GM19240 (cell line): ENCODE data around the gene ALAD.
"Not testable (repeated sequence)": the region's sequence is repeated elsewhere in the genome, so short reads cannot be mapped to it uniquely, and the experiment has no call there.

ENCODE experiments used
- DNase-seq: peaks from one replicate; pipeline ENCODE4 v3.0.0; 2011; ENCODE audit warnings: low spot score; ENCODE audit not compliant: insufficient read length

ALAD gene

DNA sequence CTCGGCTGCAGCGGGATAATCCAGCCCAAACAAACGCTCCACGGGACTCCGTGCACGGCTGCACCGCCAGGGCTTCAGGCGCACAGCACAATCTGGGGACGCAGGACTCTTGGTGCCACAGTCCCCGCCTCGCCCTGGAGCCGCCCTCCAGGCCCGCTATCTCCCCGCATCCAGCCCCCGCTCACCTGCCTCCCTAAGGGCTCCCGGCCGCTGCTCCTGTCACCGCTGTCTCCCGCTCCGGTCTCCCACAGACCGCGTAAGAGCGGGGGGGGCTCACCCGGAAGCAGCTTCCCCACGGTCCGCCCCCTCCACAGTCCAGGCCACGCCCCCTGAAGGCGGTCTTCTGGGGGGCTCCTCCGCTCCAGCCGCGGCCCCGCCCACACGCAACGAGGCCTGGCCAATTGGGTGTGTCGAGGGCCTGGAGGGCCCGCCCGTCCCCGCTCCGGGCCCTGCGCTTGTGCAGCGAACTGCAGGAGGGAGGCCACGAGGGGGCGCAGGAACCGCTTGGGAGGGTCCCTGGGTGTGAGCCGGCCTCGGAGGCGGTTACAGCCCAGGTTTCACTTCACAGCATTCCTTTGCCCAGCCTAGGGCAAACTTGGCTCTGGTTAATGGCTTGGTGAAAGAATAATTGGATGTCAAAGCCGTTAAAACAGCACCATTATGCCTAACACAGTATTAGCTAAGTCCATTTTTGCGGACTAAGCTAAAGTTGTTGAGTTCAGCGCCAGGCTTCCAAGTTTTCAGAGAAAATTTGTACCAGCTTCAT is at the start of gene ALAD:
TSS of gene ALAD (minus strand) at position 258 of the 766 bp plus-strand sequence. CDS start 7,725 bp downstream, outside the sequence.
- peak; percentile 94 for DNase-seq

- DNase-seq = no peak
Measured at GRCh38 chr9:113449376-113449775, 48.3 kb upstream of the ALAD start.

DNA sequence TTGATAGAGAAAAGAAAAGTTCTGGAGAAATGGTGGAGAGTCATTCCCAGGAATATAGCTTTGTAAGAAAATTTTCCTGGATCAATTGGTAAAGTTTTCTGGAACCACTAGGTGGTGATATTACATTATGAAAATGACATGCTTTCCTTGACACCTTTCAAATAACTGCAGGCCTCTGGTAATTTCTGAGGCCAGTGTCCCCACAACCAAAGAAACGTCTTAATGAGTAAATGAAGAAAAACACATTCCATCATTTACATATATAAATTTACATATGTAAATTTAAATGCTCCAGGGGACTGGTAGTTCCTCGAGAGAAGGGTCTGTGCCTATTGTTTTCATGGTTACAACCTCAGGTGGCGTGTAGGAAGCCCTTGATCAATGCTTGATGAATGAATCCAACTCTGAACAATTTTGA is 45.2 kb upstream of the ALAD start:
- peak; percentile 45 for DNase-seq

DNA sequence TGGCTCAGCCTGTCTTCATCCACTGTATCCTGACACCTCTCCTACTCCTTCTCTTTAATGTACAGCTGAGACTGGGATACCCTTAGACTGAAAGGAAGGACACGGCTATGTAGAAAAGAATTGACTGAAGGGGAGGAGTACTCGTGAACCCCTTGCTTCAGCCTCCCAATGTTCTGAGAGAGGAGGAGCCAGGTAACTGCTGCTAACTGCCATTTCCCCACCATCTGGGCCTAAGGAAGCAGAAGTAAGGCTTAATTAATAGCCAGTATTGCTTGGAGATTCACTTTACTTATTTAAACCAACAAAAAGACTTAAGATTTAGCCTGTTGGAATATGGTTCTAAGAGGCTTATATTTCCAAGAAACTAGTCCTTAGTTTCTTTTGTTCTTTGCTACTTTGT is 43.7 kb upstream of the ALAD start:
- no peak for DNase-seq

- DNase-seq = not testable (repeated sequence)
Measured at GRCh38 chr9:113437716-113438115, 36.6 kb upstream of the ALAD start.

- DNase-seq = no peak
Measured at GRCh38 chr9:113436728-113437515, 35.8 kb upstream of the ALAD start.

GRCh38 chr9:113431191-113431590 is 30.1 kb upstream of the ALAD start:
- no peak for DNase-seq

GRCh38 chr9:113428062-113428615 is 27.1 kb upstream of the ALAD start:
- DNase-seq = no peak

DNA sequence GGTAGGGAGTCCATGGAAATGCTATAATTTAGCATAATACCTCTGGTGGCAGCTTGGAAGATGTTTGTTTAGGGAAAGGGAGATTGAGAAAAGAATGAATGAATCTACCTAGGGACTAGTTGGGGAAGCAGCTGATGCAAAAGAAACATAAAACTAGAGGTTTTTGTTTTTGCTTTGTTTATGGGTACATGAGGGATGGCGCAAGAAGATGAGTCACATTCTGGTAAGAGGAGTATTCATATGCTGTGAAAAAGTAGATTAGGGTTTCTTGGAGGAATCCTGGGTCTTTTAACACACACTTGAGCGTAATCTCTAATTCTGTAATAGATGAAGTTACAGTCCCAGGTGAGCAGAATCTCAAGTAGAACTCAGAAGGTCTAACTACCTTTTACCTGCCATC is 26.5 kb upstream of the ALAD start:
- no peak for DNase-seq

GRCh38 chr9:113426701-113427100 is 25.6 kb upstream of the ALAD start:
- no peak for DNase-seq

DNA sequence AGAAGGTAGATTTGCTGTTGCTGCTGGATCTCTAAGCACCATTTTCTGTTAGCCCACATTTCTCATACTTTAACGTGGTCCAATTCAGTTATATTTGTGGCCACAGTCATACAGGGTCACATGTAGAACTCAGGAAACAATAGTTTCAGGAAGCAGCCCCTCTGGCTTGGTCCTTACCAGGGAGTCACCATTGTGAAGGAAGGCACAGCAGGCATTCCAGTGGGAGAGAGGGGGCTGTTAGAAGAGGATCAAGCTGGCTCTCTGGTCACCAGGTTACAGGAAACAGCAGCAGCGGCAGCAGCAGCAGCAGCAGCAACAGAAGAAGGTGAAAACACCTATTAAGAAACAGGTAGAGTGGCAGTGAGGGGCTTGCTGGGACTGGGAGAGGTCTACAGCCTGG is 24.0 kb upstream of the ALAD start:
- no peak for DNase-seq

DNA sequence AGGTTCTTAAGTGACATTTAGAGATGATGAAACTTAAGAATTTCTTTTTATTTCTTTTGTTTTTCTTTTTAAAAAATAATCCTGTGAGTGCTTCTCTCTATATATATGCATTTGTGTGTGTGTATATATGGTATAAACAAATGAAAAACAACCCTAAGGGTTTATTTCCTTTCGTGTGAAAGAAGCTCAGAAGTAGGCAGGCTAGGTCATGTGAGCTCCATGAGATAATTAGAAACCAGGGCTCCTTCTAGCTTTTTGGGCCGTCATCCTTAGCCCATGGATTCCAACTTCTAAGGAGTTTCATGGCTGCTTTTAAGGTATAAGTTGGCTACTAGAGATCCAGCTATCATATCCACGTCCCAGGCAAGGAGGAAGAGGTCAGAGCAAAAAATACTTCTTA is 20.6 kb upstream of the ALAD start:
- DNase-seq = no peak

DNA sequence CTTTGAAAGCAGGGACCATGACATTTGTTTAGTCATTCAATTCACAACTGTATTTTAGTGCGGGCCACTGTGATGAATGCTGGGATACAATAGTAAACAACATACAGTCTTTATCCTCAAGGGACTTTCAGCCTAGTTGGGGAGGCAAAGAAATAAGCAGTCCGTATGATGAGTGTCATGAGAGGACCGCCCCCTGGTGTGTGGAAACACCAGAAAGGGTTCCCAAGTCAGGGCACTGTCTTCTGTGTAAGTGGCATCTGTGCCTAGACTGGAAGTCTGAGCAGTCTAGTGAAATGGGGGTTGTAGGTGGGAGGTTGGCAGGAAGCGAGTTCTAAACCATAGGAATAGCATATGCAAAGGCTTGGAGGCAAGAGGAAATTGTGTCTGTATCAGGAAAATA is 16.3 kb upstream of the ALAD start:
- no peak for DNase-seq

- peak; percentile 45 for DNase-seq
Measured at GRCh38 chr9:113416149-113416721, 15.2 kb upstream of the ALAD start.

DNA sequence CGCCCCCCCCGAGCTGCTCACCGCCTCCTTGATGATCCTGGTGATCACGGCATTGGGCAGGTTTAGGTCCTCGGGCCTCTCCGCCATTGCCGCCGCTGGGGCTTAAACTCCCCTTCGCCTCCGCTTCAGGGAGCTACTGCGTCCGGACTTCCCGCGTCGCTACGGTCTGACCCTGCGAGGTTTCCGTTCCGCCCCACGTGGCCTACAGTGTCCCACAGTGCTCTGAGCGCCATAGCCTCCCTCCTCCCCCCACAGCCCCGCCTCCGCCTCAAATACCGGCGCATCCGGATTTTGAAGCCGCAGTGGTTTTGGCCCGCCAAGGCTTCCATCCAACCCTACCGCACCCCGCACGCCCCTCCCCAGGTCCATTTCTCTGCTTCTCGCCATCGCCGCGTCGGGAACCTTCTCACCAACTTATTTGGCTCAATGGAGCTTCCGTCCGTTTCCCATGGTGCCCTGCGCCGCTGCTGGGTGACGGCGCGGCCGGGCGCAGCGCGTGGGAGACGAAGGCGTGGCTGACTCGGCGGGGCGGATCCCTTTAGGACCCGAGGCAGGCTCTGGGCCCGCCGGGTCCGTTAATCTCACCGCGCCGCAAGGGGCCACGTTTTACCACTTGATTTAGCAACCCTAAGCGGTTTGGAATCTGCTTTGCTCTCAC is 9.3 kb upstream of the ALAD start, which contains the start of the genes C9orf43 and POLE3:
TSS of gene C9orf43 (plus strand) at position 541 of the 658 bp plus-strand sequence. CDS start 2,747 bp downstream, outside the sequence.
TSS of gene POLE3 (minus strand) at position 469 of the 658 bp plus-strand sequence. CDS start at position 87, 382 bp downstream.
- DNase-seq = peak; percentile 51

DNA sequence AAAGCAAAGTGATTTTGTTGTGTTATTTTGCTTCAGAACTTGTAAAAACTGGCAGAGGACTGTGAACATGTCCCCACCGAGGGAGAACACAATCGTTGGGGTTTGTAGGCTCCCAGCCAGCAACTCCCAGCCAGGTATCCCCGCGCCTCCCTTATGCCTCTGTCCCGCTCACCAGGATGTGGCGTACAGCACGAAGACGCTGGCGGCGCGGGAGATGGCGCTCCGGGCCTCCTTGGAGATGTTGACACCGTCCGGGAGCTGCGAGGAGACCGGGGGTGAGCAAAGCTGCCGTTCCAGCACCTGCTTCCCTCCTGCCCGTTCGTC is 8.8 kb upstream of the ALAD start:
- DNase-seq = no peak

DNA sequence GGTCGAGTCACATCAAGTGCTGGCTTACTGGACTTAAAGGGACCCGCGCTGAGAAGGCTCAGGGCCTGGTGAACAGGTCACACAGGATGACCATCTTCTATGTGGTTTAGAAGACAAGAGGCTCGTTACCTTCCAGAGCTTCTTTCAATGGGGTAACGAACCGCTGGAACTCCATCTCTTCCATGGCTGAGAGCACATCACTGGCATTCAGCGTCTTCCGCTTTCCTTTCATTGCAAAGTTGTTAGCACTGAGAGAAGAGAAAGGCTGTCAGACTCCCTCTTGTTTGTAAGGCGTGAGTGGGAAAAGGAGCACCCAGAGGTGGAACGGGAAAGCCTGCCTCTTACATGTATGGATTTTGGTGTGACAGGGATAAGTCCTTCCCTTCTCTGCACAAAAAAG is 8.4 kb upstream of the ALAD start:
- DNase-seq = no peak

DNA sequence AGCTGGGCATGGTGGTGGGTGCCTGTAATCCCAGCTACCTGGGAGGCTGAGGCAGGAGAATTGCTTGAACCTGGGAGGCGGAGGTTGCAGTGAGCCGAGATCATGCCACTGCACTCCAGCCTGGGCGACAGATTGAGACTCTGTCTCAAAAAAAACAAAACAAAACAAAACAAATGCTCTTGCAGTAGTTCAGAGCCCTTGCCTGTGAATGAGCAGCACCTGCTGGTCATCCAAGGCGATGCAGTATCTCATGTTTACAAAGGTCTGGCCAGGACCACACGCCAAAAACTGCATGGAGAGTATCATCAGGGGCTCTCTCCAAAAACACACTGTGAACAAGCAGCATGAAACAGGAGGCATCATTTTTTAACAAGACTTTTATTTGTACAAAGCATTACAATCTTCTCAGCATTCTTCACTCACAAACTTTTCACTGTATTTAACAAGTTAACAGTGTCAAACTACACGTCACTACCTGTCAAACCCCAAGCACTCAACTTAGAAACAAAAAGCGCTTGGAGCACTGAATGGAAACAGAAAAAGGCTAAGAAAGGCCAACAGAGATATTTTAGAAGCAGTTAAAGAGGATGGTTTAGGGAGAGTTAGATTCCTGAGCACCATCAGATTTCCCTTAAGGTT is 5.9 kb upstream of the ALAD start:
- not testable (repeated sequence) for DNase-seq

DNA sequence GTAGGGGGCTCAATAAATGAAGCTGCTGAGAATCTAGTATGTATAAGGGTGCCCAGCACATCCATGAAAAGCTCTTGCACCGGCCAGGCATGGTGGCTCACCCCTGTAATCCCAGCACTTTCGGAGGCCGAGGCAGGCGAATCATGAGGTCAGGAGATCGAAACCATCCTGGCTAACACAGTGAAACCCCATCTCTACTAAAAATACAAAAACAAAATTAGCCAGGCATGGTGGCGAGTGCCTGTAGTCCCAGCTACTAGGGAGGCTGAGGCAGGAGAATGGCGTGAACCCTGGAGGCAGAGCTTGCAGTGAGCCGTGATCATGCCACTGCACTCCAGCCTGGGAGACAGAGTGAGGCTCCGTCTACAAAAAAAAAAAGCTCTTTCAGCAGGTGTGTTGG is 5.3 kb upstream of the ALAD start:
- DNase-seq = not testable (repeated sequence)

- DNase-seq = no peak
Measured at GRCh38 chr9:113403646-113404045, 2.6 kb upstream of the ALAD start.
